ENCODE measurements around the gene AIP. TPM values are rescaled to one million over a fixed set of nuclear protein-coding genes. Genes with fewer than 3 reads are reported as not detected.
"Not testable (repeated sequence)": the region's sequence is repeated elsewhere in the genome, so short reads cannot be mapped to it uniquely, and the experiment has no call there.

The AIP gene
- total and polyA plus RNA-seq, 2 of the 8 experiments (the other 6 are each of a cell fraction or from before 2014, with no cell fraction given) = 29.8 to 54.4 TPM

DNA sequence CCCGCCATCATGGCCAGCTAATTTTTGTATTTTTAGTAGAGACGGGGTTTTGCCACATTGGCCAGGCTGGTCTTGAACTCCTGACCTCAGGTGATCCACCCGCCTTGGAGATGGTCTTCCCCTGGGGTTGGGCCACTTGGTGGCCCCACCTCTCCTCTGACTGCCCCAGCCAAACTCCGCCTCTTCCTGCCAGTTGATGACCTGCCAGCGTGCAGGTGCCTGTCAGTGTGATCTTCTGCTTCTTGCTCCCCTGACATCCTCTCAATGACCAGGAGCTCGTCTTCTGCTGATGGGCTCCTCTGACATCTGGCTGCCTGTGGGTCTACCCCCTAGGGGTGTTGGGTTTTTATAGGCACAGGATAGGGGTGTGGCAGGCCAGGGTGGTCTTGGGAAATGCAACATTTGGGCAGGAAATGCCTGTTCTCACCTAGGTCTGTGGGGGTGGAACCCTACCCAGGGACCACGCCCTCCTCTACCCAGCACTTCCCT is 3.1 kb downstream of the AIP start:
- WGBS, 2 experiments (ENCODE audit: extremely low coverage in 1 of 2, insufficient coverage in 1 of 2, insufficient read length in 1 of 2, insufficient replicate concordance in 2 of 2, low coverage in 1 of 2, low lambda C conversion rate in 2 of 2, missing lambda C conversion rate in 1 of 2) = 75% methylated on average over 4 of the region's 7 CpGs; no CpG with 5 or more reads in 1 of the 2 experiments
- CTCF ChIA-PET (ENCODE audit: partially characterized antibody) = interaction anchor here (1.2 to 1.4 kb wide), 2 partner anchors 8 to 106 kb away, joined by 3 read pairs; no protein-coding TSS in a partner anchor

More for the DNA sequence above, 3.1 kb downstream of the AIP start:
- POLR2A ChIA-PET (ENCODE audit: partially characterized antibody) = interaction anchor here (1.0 to 1.2 kb wide), 4 partner anchors 16 to 22 kb away, joined by 3 to 4 read pairs (median 3); partner anchors contain the start of gene CDK2AP2
- not testable (repeated sequence) for H2AK5ac ChIP-seq (ENCODE audit: low read depth, low read length); H3K79me1 ChIP-seq (ENCODE audit: low read depth, low read length); FAIRE-seq; H3K14ac ChIP-seq (ENCODE audit: insufficient read length); H3K4me1 ChIP-seq (replicated peaks in 1 of 4; ENCODE audit: control insufficient read depth in 3 of 4, insufficient read depth in 4 of 4, low read length in 3 of 4); DNase-seq (ENCODE audit: low read depth in 1 of 2, low spot score in 2 of 2); H2BK120ac ChIP-seq (replicated peaks; ENCODE audit: low read depth, low read length); H4K8ac ChIP-seq (ENCODE audit: extremely low read depth, insufficient read depth, low read length); H4K5ac ChIP-seq (ENCODE audit: insufficient read length, low read depth, low read length); H3K9ac ChIP-seq (replicated peaks in 1 of 4; ENCODE audit: extremely low read depth in 1 of 4, low read depth in 3 of 4, low read length in 3 of 4); H3K56ac ChIP-seq (replicated peaks; ENCODE audit: insufficient read length, low read depth, low read length); H3K4me2 ChIP-seq (ENCODE audit: insufficient read depth in 1 of 2, low read depth in 2 of 2, low read length in 2 of 2); H3K27me3 ChIP-seq (replicated peaks in 1 of 4; ENCODE audit: control insufficient read depth in 3 of 4, extremely low read depth in 1 of 4, insufficient read depth in 3 of 4, low read length in 3 of 4); H4K20me1 ChIP-seq (replicated peaks in 1 of 2; ENCODE audit: control insufficient read depth in 1 of 2, insufficient read depth in 2 of 2, low read length in 2 of 2); H2BK5ac ChIP-seq (ENCODE audit: low read depth, low read length); H3K18ac ChIP-seq (ENCODE audit: extremely low read depth, low read length); H3K23me2 ChIP-seq (ENCODE audit: low read depth, low read length); H3K79me2 ChIP-seq (ENCODE audit: control insufficient read depth in 1 of 2, insufficient read depth in 2 of 2, low read length in 2 of 2); H2AFZ ChIP-seq (ENCODE audit: low read length); H3K23ac ChIP-seq (ENCODE audit: insufficient read length); H2BK20ac ChIP-seq (ENCODE audit: low read length); H3K4ac ChIP-seq (replicated peaks; ENCODE audit: insufficient read length, low read depth, low read length); H2BK12ac ChIP-seq (ENCODE audit: low read depth, low read length); H3K9me3 ChIP-seq (ENCODE audit: insufficient read depth in 2 of 2, low read depth in 1 of 2, low read length in 1 of 2); H3K27ac ChIP-seq (ENCODE audit: low read depth, low read length); H3K36me3 ChIP-seq (ENCODE audit: control insufficient read depth in 2 of 4, insufficient read depth in 4 of 4, low read length in 3 of 4); H4K91ac ChIP-seq (replicated peaks; ENCODE audit: insufficient read length, low read length); H2BK15ac ChIP-seq (ENCODE audit: low read length); H3K4me3 ChIP-seq (ENCODE audit: extremely low read depth in 1 of 4, insufficient read depth in 2 of 4, low read depth in 3 of 4, low read length in 4 of 4)

All from H1 (cell line).